Chondrocyte (in vitro differentiated cells): ENCODE measurements around the gene HMX1. TPM values are rescaled to one million over a fixed set of nuclear protein-coding genes. Genes with fewer than 3 reads are reported as not detected.

Experiments used
- DNase-seq: peaks from one replicate; pipeline ENCODE4 v3.0.0; 2021; ENCODE audit warnings: mixed read lengths, low spot score
- H3K27ac Mint-ChIP-seq: one replicate; pipeline ENCODE4 v1.8.0; 2021; ENCODE audit warnings: mild to moderate bottlenecking, moderate library complexity, mixed read lengths; ENCODE audit not compliant: unreplicated experiment
- H3K27me3 Mint-ChIP-seq: 2 replicates; pipeline ENCODE4 v1.8.0; 2021; ENCODE audit warnings: low read depth, mixed read lengths
- H3K36me3 Mint-ChIP-seq: 2 replicates; pipeline ENCODE4 v1.8.0; 2021; ENCODE audit warnings: low read depth, mixed read lengths
- H3K4me1 Mint-ChIP-seq: 2 replicates; pipeline ENCODE4 v1.8.0; 2021; ENCODE audit warnings: low read depth, mild to moderate bottlenecking, mixed read lengths
- H3K4me3 Mint-ChIP-seq: one replicate; pipeline ENCODE4 v1.8.0; 2021; ENCODE audit warnings: mild to moderate bottlenecking, moderate library complexity, mixed read lengths; ENCODE audit not compliant: unreplicated experiment
- H3K9me3 Mint-ChIP-seq: 2 replicates; pipeline ENCODE4 v1.8.0; 2021; ENCODE audit warnings: low read depth, mixed read lengths
- total RNA-seq: library from RNA; stranded (reverse); gene quantifications from 3 replicates; pipeline ENCODE4 v1.2.1, GENCODE V29; 2021
- TF ChIP-seq, protein P1 (sequence below): fragments of 200-600 bp; sonication (generic); IDR thresholded peaks from 2 replicates; pipeline ENCODE4 v1.5.0; 2021; ENCODE audit warnings: antibody characterized with exemption, mild to moderate bottlenecking, moderate library complexity

Gene HMX1
- total RNA-seq, 1 donor from 2014 or later = not detected

DNA sequence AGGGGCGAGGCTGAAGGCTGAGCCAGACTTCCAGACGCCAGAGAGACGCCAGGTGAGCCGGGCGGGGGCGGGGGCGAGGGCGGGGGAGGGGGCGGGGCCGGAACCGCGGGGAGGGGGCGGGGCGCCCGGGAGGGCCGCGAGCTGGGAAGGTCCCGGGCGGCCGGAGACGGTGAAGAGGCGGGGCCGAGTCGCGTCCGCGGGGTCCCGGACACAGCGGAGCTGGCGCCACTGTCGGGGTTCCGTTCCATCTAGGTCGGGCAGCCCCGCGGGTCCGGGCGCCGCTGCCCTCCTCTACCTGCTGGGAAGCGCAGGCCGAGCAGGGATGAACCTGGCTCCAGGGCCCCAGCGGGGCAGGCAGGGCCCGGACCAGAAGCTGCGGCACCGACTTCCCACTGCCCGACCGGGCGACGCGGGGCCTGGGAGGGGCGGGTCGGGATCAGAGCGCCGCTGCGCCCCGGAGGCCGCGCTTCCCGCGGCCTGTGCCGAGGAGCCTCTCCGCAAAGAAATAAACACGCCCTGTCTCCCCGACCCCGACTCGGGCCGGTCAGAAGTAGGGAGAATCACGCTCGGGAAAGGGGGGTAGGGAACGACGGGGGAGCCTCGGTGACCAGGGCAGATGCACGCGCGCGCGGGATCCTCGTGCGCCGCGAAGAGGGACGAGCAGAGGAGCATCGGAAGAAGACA, 10.6 kb downstream of the HMX1 start:
- Mint-ChIP-seq H3K4me3 (no peak overlapping the region), H3K4me1 (peaks cover 2% of the 10 kb centered on the region), H3K36me3 (peaks cover 2% of the 10 kb centered on the region), H3K27ac (no peak overlapping the region), H3K27me3 (peaks cover 61% of the 10 kb centered on the region), H3K9me3 (no peaks in the 10 kb centered on the region)
- TF ChIP-seq, protein P1, sequence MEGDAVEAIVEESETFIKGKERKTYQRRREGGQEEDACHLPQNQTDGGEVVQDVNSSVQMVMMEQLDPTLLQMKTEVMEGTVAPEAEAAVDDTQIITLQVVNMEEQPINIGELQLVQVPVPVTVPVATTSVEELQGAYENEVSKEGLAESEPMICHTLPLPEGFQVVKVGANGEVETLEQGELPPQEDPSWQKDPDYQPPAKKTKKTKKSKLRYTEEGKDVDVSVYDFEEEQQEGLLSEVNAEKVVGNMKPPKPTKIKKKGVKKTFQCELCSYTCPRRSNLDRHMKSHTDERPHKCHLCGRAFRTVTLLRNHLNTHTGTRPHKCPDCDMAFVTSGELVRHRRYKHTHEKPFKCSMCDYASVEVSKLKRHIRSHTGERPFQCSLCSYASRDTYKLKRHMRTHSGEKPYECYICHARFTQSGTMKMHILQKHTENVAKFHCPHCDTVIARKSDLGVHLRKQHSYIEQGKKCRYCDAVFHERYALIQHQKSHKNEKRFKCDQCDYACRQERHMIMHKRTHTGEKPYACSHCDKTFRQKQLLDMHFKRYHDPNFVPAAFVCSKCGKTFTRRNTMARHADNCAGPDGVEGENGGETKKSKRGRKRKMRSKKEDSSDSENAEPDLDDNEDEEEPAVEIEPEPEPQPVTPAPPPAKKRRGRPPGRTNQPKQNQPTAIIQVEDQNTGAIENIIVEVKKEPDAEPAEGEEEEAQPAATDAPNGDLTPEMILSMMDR = no peak
- no peak for DNase-seq

DNA sequence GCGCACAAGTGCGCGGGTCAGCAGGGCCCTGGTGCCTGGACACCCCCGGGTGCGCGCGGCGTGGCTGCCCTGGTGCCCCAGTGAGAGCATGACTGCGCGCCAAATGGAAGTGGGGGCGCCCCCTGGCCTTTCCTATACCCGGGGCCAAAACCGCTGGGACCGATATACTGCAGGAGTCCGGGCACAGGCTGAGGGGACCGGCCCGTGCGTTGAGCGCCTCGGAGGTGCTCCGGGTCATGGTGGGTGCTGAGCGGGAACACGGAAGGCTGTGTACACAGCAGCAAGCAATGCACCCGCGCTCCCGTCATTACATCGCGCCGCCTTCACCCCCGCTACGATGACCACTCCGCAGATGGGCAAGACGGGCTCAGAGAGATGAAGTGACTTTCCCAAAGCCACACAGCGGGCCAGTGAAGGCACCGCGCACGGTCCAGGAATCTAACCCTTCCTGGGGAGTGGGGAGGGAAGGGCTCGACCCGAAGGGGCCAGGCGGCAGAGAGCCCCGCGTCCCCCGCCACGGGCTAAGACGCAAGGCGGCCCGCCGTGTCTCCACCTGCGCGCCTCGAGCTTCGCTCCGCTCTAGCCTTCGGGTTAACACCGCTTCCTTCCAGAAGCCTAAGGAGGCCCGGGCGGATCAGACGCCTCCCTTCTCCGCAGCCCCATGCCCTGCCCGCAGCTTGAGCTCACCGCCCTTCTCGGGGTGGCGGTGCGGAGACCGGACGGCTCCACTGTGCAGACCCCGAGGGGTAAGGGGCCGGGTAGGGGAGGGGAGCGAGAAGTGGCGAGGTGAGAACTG, 11.3 kb downstream of the HMX1 start:
- peaks cover 2% of the 10 kb centered on the region for H3K4me1 Mint-ChIP-seq
- H3K27ac Mint-ChIP-seq = no peak overlapping the region
- DNase-seq = no peak
- H3K9me3 Mint-ChIP-seq = no peaks in the 10 kb centered on the region
- H3K36me3 Mint-ChIP-seq = peaks cover 4% of the 10 kb centered on the region
- H3K27me3 Mint-ChIP-seq = peaks cover 66% of the 10 kb centered on the region
- TF ChIP-seq, protein P1 = no peak
- no peak overlapping the region for H3K4me3 Mint-ChIP-seq

DNA sequence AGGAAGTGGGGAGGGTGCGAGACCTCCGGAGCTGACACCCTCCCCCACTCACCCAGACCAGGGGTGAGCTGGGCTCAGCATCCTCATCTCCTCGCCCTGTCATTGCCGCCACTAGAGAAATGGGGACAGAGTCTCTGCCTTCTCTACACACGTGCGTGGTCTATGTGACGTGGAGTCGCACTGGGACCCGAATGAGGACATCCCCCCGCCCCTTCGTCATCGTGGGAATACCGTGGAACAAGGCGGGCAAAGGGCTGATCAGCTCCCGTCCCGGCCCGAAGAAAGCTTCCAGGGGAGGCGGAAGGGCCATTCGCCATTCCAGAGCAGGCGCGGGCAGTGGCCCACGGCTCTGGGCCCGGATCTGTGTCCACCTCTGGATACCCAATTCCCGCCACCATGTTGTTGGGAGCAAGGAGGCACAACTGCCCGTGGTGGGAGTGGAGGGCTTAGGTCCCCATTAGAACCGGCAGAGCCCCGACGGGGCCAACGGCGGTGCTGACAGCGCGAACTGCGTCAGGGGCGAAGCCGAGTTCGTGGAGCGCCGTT, 12.0 kb downstream of the HMX1 start:
- no peak for DNase-seq
- H3K4me1 Mint-ChIP-seq = peaks cover 8% of the 10 kb centered on the region
- peaks cover 69% of the 10 kb centered on the region for H3K27me3 Mint-ChIP-seq
- H3K4me3 Mint-ChIP-seq = no peak overlapping the region
- TF ChIP-seq, protein P1 = no peak
- no peak overlapping the region for H3K27ac Mint-ChIP-seq
- no peaks in the 10 kb centered on the region for H3K9me3 Mint-ChIP-seq
- H3K36me3 Mint-ChIP-seq = peaks cover 4% of the 10 kb centered on the region

DNA sequence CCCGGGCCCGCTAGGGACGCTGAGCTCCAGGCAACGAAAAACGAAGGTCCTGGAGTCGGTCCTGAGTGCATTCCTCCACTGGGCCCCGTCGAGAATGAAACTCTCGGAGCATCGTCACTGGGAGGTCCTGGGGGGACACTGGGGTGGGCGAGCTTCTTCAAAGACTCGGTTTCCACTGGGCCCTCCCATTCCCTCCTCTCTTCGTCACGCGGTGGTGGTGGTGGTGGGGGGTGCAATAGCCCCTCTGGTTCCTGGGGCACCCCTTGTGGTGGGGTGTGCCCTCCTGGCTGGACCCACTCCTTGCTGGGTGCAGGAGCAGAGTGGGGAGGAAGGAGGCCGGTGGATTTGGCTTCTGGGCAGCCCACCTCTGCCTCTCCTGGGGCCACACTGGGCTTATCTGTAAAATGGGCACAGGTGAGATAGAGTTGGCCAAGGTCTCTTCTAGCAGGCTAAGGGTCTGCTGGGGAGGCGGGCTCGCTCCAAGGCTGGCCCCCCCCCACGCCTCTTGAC, 12.9 kb downstream of the HMX1 start:
- no peak overlapping the region for H3K4me3 Mint-ChIP-seq
- DNase-seq = no peak
- peaks cover 4% of the 10 kb centered on the region for H3K36me3 Mint-ChIP-seq
- H3K27me3 Mint-ChIP-seq = peaks cover 66% of the 10 kb centered on the region
- peaks cover 10% of the 10 kb centered on the region for H3K4me1 Mint-ChIP-seq
- H3K27ac Mint-ChIP-seq = no peak overlapping the region
- TF ChIP-seq, protein P1 = no peak
- no peaks in the 10 kb centered on the region for H3K9me3 Mint-ChIP-seq
